ENCODE data around the gene ROM1.

DNA sequence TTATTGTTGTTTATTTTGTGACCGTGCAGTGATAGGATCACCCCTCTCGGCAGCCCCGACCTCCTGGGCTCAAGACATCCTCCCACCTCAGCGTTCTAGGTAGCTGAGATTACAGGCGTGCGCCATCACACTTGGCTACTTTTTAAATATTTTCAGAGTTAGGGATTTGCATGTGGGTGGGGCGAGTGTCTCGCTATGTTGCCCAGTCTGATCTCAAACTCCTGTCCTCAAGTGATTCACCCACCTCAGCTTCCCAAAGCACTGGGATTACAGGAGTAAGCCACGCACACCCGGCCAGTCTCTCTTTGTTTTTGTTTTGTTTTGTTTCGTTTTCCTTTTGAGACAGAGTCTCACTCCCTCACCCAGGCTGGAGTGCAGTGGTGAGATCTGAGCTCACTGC, 41.2 kb downstream of the ROM1 start:
- TF ChIP-seq EZH2phosphoT487 (IDR thresholded peaks at IDR 0.05; ENCODE audit: low read depth): no peak
- TF ChIP-seq, protein P1, sequence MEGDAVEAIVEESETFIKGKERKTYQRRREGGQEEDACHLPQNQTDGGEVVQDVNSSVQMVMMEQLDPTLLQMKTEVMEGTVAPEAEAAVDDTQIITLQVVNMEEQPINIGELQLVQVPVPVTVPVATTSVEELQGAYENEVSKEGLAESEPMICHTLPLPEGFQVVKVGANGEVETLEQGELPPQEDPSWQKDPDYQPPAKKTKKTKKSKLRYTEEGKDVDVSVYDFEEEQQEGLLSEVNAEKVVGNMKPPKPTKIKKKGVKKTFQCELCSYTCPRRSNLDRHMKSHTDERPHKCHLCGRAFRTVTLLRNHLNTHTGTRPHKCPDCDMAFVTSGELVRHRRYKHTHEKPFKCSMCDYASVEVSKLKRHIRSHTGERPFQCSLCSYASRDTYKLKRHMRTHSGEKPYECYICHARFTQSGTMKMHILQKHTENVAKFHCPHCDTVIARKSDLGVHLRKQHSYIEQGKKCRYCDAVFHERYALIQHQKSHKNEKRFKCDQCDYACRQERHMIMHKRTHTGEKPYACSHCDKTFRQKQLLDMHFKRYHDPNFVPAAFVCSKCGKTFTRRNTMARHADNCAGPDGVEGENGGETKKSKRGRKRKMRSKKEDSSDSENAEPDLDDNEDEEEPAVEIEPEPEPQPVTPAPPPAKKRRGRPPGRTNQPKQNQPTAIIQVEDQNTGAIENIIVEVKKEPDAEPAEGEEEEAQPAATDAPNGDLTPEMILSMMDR (IDR thresholded peaks at IDR 0.05; ENCODE audit: low read depth, low read length): no peak

Data from OCI-LY3 (cell line).